GM19372 (cell line): ENCODE results near the gene LMAN1L.
"Not testable (repeated sequence)": the region's sequence is repeated elsewhere in the genome, so short reads cannot be mapped to it uniquely, and the experiment has no call there.

Experiments
- ATAC-seq: cut with Tn5 transposase; IDR thresholded peaks from one replicate; pipeline ENCODE4 v1.9.1; 2021; ENCODE audit warnings: mild to moderate bottlenecking, low read depth, moderate library complexity; ENCODE audit not compliant: unreplicated experiment

Gene LMAN1L

DNA sequence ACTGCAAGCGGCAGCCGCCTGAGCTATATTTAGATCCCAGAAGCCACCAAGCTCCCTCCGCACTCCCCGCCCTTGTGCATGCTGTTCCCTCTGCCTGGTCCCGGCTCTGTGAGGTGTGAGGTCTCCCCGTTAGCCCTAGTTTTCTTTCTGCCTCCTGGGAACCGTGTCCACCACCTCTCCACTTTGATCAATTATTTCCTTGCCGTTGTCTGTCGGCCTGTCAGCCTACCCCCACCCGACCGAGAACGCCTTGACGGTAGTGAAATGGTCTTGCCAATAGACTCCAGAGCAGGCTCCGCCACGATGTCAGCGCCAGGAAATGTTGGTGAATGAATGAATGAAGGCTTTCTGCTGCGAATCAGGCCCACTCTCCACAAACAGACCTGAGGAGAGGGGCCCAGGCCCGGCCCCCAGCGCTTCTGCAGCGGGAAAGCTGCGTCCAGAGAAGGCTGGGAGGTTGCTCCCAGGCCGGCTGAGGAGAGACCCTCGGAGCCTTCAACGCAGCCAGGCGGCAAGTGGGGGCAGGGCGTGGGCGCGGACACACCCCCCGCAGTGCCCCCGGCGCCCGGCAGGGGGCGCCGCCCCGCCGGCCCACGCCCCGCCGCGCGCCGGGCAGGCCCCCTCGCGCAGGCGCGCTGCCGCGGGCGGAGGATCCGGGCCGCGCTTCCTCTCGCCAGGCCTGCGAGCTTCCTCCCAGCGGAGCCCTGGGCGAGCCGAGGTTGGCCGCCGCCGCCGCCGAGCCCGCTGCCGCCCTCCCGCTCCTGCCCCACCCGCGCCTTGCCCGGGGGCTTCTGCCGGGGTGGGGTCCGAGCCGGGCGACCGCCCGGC lies 31.0 kb upstream of the LMAN1L start, which contains the start of gene CSK:
Gene CSK, plus strand, starts transcription at position 650 of the 828 bp plus-strand sequence. CDS start 16,218 bp downstream, outside the sequence.
- peak; percentile 50 for ATAC-seq

DNA sequence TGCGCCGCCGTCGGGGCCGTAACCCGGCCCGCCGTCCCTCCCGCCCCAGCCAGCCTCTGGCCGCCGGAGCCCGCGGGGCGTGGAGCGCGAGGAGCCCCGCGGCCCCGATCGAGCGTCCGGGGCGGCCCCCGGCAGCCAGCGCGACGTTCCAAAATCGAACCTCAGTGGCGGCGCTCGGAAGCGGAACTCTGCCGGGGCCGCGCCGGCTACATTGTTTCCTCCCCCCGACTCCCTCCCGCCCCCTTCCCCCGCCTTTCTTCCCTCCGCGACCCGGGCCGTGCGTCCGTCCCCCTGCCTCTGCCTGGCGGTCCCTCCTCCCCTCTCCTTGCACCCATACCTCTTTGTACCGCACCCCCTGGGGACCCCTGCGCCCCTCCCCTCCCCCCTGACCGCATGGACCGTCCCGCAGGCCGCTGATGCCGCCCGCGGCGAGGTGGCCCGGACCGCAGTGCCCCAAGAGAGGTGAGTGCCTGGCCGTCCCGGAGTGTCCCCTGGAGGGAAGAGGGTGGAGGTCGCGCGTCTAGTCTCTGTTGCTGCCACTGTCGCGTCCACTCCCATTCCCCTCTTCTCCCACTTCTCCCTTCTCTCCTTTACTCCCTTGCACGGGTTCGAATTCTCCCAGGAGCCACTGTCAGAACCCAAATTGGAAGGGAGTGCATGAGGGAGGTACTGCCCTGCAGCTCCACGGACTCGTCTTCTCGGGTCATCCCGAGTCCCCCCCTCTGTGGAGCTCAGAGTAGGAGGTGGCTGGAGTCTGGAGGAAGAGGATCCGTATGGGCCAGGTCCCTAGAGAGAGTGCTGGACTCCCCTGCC lies 30.2 kb upstream of the LMAN1L start:
- ATAC-seq: peak; percentile 6

DNA sequence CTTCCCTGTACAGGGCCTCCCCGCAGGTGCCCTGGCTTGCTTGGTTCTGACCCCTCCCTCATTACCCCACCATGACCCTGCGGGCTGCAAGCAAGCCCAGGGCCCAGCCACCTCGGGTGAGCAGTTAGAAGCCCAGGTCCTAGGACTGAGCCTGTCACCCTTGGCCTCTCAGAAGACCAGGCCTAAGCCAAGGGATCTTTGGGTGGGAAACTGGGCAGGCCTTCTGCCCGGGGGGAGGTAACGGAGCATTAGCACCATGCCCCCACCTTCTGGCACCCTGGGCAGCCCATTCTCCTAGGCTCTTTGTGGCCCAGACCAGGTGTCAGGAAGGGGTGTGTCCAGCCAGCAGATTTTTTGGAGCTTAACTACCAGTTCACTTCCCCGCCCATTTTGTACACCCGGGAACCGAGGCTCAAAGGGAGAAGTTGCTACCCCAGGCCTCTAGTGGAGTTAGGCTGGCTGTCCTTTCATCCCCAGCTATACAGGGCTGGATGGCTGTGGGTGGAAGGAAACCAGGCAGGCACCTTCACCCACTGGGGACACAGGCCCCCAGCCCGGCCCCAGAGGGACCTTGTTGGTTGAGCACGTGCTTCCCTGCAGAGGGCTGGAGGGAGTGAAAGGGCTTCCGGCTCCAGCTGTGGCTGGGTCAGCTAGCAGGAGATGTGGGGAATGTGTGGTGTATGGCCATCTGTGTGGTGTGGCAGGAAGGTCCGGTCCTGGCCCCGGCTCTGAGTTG lies 29.4 kb upstream of the LMAN1L start:
- no peak for ATAC-seq

DNA sequence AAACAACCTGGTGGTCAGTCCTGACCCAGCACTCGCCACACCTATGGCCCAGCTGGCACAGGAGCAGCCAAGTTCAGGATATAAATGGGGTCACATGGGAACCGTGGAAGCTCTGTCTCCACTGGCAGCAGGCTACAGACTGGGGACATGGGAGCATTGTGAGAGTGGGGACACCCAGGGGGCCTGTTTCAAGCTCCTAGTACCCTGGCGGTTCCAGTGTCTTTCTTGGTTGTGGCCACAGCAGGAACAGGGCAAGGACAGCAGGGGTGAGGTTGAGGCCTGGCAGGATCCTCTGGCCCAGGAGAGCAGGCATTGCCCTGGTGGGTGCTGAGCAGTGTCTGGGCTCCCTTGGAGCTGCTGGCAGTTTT lies 28.8 kb upstream of the LMAN1L start:
- ATAC-seq: no peak

DNA sequence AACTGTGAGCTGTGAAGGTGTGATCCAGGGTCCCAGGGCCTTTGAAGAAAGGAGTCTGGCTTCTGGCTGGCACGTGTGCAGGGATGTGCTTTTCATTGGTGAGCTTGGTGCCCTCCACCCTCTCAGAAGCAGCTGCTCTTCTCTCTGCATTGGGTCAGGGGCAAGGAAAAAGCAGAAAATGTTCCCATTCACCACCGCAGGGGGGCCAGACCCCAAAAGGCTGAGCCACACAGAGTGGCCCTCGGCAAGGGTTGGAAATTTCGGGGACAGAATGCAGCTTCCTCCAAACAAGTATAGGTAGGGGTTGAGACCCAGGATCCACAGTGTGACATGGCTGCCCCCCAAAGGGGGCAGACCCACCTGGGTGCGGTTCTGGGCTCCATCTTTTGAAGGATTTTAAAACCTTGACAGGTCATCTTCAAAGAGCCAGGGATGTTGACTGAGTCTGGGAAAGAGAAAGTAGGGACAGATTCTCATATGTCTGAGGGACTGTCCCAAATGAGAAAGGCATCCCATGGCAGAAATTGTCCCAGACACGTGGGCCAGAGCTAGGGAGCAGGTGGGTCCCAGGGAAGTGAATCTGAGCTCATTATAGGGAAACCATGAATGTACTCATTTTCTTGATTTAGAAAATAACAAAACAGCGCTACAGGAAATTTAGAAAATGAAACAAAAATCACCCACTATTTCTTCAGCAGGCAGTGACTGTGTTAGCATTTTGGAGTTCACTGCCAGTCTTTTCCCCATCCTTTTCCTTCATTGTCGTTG lies 28.0 kb upstream of the LMAN1L start:
- ATAC-seq: no peak

DNA sequence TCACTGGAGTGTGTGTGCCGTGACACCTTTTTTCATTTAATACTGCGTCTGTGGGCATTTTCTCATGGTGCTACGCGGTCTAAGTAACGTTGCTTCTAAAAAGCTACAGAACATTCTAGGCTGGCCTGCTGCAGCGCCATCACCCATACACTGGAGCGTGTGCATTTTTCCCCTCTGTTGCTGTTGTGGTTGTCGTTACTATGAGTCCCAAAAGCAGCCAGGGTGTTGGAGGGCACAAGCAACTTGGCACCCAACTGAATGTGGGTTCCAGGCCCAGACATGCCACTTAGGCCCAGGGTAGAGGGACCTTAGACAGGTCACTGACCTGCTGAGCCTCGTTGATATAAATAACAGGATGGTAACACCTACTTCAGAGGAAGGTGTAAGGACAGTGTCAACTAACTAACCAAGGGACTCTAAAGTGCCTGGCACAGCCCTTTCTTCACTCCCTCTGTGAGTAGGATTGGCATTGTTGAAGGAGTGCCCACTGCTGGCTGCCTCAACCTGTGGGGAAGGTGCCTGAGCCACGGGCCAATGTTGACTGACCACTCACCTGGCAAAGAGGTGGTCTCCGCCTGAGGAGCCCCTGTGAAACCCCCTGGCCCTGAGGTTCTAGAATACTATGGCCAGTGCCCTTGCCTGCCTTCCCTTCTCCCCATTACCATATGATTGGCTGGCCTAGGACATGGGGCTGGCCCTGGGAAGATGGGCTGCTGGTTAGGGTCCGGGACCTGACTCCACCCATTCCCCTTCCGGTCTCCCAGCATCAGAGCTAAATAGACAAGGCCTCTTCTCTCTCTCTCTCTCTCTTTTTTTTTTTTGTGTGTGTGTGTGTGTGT lies 27.2 kb upstream of the LMAN1L start:
- no peak for ATAC-seq

DNA sequence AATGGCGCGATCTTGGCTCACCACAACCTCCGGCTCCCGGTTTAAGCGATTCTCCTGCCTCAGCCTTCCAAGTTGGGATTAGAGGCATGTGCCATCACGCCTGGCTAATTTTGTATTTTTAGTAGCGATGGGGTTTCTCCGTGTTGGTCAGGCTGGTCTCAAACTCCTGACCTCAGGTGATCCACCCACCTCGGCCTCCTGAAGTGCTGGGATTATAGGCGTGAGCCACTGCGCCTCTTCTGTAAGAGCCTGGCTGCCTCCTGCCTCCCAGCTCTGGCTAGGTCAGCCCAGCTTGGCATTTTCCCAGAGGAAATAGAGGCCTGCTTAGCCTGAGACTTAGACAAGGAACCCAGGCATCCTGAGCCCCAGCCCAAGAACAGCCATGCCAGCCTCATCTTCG lies 26.6 kb upstream of the LMAN1L start:
- not testable (repeated sequence) for ATAC-seq

DNA sequence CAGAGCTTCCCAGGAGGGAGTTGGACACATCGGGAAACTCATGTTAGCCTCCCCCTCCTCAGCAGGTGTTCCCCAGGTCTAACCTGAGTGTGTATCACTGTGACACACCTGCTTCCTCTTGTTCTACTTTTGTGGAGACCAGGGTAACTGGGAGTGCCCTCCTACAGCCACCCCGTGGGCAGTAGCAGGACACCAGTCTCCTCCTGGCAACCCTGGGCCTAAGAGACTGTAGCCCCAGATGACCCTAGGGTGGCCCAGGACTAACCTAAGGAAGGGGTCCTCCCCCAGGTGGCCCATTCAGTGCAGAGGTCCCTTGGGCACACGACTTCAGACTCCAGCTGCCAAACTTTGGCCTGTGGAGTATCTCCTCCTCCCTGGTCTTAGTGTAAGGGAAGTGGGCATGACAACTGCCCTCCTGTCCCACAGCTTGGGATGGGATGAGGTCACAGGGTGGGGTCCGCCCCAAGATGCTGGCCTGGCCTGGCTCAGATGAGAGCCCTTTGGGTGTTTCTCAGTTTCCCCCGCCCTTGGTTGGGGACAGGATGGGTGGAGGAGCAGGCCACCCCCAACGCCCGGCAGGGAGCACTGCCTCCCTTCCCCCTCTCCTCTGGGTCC lies 26.0 kb upstream of the LMAN1L start:
- no peak for ATAC-seq

DNA sequence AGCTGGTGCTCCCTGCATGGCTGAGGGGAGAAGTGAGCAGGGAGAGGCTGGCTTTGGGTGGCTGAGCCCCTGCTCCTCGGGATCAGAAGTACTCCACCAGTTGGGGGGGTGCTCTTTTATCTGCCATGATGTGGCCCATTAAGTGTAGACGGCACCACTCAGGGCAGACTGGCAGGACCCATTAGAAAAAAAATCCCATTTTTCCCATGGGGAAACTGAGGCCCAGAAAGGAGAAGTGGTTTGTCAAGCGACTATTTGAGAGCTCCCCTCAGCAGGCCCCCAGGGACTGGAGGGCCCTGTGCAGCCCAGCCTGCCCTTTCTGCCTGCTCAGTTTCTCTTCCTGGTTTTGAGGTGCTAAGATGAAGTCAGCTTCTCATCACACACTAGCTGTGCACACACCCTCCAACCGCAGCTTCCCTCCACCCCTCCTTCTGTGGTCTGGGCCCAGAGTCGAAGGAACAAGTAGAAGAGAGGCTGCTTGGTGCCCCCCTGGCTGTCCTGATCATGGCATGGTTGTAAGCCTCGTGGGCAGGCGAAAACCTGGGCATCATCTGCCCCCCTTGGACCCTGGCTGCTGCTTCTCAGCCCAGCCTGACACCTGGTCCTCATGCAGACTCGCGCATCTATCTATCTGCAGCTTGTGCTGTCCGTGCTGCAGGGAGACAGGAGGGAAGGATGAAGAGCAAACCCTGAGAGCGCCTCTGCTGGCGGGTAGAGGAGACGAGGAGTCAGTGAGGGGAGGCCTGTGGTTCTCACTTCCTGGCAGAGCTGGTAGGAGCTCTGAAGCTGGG lies 25.2 kb upstream of the LMAN1L start:
- ATAC-seq: peak; percentile 43

DNA sequence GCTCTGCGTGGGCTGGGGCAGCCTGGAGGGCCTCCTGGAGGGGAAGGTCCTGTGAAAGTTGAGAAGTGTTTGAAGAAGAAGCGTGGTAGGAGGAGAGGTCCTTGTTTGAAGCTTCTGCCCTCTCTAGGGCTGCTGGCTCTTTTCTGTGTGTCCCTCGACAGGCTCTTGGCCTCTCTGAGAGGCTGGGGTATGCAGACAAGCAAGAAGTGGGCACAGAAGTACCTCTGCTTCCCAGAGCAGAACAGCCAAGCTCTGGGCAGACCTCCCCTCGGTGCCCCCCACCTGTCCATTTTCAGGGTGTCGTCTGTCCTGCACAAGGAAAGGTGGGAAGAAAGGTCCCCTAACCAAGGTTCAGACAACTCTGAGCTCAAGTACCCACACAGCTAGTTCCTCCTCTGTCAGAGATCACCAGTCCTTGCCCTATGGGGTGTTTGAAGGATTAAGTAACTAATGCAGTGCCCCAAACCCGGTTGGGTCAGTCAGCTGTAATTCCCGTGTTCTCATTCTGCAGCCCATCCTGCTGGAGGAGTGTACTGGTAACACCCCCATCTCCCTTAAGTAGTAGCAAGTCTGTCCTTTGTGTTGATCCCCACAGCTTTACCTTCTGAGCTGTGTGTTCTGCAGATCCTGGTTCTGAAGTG lies 24.5 kb upstream of the LMAN1L start:
- ATAC-seq: no peak

DNA sequence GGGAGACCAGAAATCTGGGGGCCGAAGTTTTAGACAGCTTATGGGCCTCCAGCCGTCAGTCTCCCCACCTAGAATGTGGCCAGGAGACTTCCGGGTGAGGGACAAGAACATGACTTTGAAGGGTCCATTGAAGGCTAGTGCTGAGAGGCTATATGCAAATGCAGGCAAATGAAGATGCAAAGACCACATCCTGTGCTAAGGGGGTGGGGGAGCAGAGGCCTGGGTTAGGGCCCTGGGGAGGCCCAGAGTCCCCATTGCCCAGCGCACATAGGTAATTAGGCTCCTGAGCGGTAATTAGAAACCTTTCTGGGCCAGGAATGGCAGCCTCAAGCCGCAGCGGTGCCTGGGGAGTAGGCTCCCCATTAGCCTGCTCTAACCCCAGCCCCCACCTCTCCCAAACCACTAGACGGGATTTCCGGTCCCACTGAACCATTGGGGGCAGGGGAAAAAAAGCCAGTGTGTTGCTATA lies 23.9 kb upstream of the LMAN1L start:
- ATAC-seq: peak; percentile 33

DNA sequence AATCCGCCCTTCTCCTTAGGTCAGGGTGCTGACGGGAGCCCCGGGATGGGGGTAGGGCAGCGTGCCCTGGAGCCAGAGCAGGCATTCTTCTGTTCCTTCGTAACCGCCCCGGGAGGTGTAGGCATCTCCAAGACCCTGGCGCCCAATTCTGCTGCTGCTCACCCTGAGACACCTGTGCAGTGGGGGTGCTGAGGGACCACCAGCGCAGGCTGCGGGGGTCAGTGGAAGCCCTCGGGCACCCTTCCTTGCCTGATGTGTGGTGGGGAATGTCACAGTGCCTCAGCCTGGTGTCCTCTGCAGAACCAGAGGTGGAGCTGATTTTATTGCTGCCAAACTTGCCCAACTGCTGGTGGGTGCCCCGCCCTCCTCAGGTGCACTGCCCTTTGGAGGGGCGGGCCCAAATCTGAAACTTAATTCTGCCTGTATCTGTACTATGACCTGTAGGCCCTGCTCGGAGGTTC lies 23.4 kb upstream of the LMAN1L start:
- ATAC-seq: no peak

DNA sequence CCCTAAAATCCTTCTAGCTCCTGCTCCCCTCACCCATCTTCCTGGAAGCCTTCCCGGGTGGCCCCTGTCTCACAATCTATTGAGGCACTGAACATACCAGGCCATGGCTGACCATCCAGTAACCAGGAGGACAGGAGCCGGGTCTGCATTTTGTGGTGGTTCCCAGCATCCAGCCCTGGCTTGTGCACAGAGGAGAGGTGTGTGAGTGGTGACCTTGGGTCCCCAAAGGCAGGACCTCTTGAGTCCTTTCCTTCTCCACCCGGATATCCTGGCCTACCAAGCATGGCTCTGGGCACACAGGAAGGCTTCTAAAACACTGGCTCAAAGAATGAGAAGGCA lies 22.9 kb upstream of the LMAN1L start:
- no peak for ATAC-seq

DNA sequence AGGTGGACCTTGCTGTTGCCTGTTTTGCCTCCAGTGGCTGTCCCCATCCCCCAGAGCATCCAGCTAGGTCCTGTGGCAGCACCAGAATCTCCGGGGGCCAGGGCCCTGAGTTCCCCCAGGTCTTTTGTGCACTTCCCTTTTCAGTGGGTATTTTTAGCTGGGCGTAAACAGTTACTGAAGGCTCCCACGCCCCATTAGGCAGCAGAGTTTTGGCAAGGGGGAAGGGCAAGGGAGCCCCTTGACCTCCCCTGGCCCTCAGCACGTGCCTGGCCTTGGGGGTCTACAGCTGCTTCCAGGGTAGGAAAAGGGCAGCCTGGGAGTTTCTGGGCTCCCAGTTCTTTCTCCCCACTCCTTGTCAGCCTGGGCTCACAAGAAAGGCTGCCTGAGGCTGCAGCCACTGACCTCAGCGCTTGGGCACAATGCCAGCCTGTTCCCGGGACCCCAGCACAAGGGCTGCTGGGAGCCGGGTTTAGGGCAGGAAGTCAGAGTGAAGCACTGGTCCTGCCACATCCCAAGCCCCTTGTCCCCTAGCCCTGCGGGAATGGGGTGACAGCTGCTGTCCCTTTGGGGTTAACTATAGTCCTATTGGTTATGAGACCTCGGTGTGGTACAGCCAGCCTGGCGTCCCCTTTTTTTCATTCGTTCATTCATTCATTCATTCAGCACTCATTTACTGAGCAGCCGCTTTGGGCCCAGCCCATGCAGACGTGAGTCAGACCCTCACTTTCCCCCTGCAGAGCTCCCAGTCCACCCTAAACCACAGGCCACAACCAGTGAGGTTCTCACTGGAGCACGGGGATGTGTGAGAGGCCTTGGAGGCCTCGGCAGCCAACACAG lies 22.3 kb upstream of the LMAN1L start:
- no peak for ATAC-seq

DNA sequence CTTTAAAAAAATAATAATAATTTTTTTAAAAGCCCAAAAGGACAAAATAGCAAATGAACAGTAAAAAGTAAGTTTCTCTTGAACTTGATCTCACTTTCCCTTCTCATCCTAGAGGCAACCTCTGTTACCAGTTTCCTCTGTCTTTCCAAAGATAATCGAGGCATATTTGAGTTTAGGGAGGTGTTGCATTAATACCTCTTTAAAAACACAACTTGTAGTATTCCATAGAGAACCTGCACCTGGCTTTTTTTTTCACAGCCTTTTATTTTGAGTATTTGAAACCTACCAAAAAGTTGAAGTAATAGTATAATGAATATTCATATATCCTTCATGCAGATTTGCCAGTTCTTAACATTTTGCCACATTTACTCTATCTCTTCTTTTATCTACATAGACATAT lies 21.6 kb upstream of the LMAN1L start:
- ATAC-seq: no peak

DNA sequence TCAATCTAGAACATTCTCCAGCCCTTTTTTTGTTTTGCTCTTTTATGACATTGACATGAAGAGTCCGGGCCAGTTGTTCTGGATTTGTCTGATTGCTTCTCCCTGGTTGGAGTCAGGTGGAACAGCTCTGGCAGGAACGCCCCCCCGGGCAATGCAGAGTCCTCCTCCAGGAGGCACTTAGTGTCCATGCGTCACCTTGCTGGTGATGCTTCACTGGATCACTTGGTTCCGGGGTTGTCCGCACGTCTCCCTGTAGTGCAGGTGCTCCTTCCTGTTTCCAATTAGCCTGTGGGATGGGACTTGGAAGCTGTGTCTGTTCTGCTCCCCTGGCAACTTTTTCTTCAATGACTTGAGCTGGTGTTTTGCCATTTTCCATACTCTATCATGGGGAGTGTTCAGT lies 21.0 kb upstream of the LMAN1L start:
- no peak for ATAC-seq
